Measurements from ENCODE around the gene SLC2A9.
A peak's percentile ranks its signal among the peaks of the same experiment; 100 is the strongest.

The SLC2A9 gene

GRCh38 chr4:9952415-9952950 lies 68.8 kb downstream of the SLC2A9 start:
- DNase-seq = peak; percentile 28

- DNase-seq = no peak
Measured at GRCh38 chr4:9949573-9949972, 71.7 kb downstream of the SLC2A9 start.

GRCh38 chr4:9947168-9948062 lies 73.9 kb downstream of the SLC2A9 start:
- no peak for DNase-seq

GRCh38 chr4:9946170-9946569 lies 75.1 kb downstream of the SLC2A9 start:
- no peak for DNase-seq

GRCh38 chr4:9944431-9945425 lies 76.6 kb downstream of the SLC2A9 start:
- no peak for DNase-seq

GRCh38 chr4:9943761-9944160 lies 77.5 kb downstream of the SLC2A9 start:
- DNase-seq = no peak

GRCh38 chr4:9942921-9943600 lies 78.2 kb downstream of the SLC2A9 start:
- no peak for DNase-seq

GRCh38 chr4:9942139-9942538 lies 79.2 kb downstream of the SLC2A9 start:
- no peak for DNase-seq

- DNase-seq = no peak
Measured at GRCh38 chr4:9940041-9940440, 81.3 kb downstream of the SLC2A9 start.

- DNase-seq = no peak
Measured at GRCh38 chr4:9938933-9939332, 82.4 kb downstream of the SLC2A9 start.

GRCh38 chr4:9937078-9937477 lies 84.2 kb downstream of the SLC2A9 start:
- peak; percentile 20 for DNase-seq

GRCh38 chr4:9936129-9936644 lies 85.1 kb downstream of the SLC2A9 start:
- peak; percentile 72 for DNase-seq

- no peak for DNase-seq
Measured at GRCh38 chr4:9933956-9934355, 87.3 kb downstream of the SLC2A9 start.

GRCh38 chr4:9933184-9933583 lies 88.1 kb downstream of the SLC2A9 start:
- no peak for DNase-seq

- DNase-seq = no peak
Measured at GRCh38 chr4:9932771-9933170, 88.5 kb downstream of the SLC2A9 start.

- DNase-seq = no peak
Measured at GRCh38 chr4:9931146-9931545, 90.2 kb downstream of the SLC2A9 start.

- no peak for DNase-seq
Measured at GRCh38 chr4:9929111-9929510, 92.2 kb downstream of the SLC2A9 start.

GRCh38 chr4:9927341-9928007 lies 93.8 kb downstream of the SLC2A9 start:
- DNase-seq = peak; percentile 35

- no peak for DNase-seq
Measured at GRCh38 chr4:9926586-9926985, 94.7 kb downstream of the SLC2A9 start.

- DNase-seq = no peak
Measured at GRCh38 chr4:9925750-9926439, 95.4 kb downstream of the SLC2A9 start.

- no peak for DNase-seq
Measured at GRCh38 chr4:9924750-9925149, 96.5 kb downstream of the SLC2A9 start.

Data from hematopoietic multipotent progenitor cell treated with erythropoietin and hydrocortisone succinate and interleukin-3 and kit ligand, for 4 days (in vitro differentiated cells).